Keratinocyte (primary cell): ENCODE data around the gene ANHX. TPM values are rescaled to one million over a fixed set of nuclear protein-coding genes. Genes with fewer than 3 reads are reported as not detected.

Experiments used
- DNase-seq: peaks from one replicate; pipeline ENCODE4 v3.0.0-alpha.2; 2011; ENCODE audit warnings: low read depth, missing footprints, low spot score
- FAIRE-seq: peaks from 2 replicates; lab custom pipeline; 2011; peaks lifted over from hg19 to GRCh38; lab: Jason Lieb, UNC
- H2AFZ ChIP-seq: 2 replicates; pipeline ENCODE4 v1.6.0; 2012; ENCODE audit warnings: low read length, control low read depth, inconsistent platforms; ENCODE audit not compliant: control insufficient read depth
- H3K27ac ChIP-seq: 2 replicates; pipeline ENCODE4 v1.5.1; 2011; ENCODE audit warnings: low read length; ENCODE audit not compliant: control insufficient read depth, insufficient read depth
- H3K27me3 ChIP-seq: 3 replicates; pipeline ENCODE4 v1.6.0; 2011; ENCODE audit warnings: low read length; ENCODE audit not compliant: control insufficient read depth, insufficient read depth; ENCODE audit errors: extremely low read depth
- H3K36me3 ChIP-seq, 2 experiments: 2 replicates in 1 of 2; 3 replicates in 1 of 2; pipeline ENCODE4 v1.5.1; 2011; ENCODE audit warnings: low read length in 2 of 2, mild to moderate bottlenecking in 1 of 2; ENCODE audit not compliant: control insufficient read depth in 2 of 2, insufficient read depth in 2 of 2; ENCODE audit errors: extremely low read depth in 1 of 2
- H3K4me1 ChIP-seq: 3 replicates; pipeline ENCODE4 v1.5.1; 2011; ENCODE audit warnings: low read length; ENCODE audit not compliant: control insufficient read depth, insufficient read depth; ENCODE audit errors: extremely low read depth
- H3K4me2 ChIP-seq: 3 replicates; pipeline ENCODE4 v1.6.0; 2011; ENCODE audit warnings: low read depth, low read length; ENCODE audit not compliant: control insufficient read depth, insufficient read depth; ENCODE audit errors: extremely low read depth
- H3K4me3 ChIP-seq, 3 experiments: fragments of 200-600 bp in 1 of 3; sonication (generic) in 1 of 3; 2 replicates in 2 of 3; 3 replicates in 1 of 3; pipeline ENCODE4 v1.5.1; 2011 to 2016; ENCODE audit warnings: low read length in 3 of 3, mild to moderate bottlenecking in 3 of 3, control low read depth in 2 of 3, inconsistent platforms in 1 of 3, low read depth in 1 of 3, mixed read lengths in 1 of 3, mixed run types in 1 of 3, moderate library complexity in 1 of 3; ENCODE audit not compliant: control insufficient read depth in 2 of 3, insufficient read depth in 2 of 3; ENCODE audit errors: extremely low read depth in 1 of 3
- H3K79me2 ChIP-seq: 2 replicates; pipeline ENCODE4 v1.6.0; 2012; ENCODE audit warnings: low read length; ENCODE audit not compliant: control insufficient read depth, insufficient read depth
- H3K9ac ChIP-seq: 3 replicates; pipeline ENCODE4 v1.6.0; 2011; ENCODE audit warnings: low read length; ENCODE audit not compliant: control insufficient read depth, insufficient read depth; ENCODE audit errors: extremely low read depth
- H3K9me1 ChIP-seq: 3 replicates; pipeline ENCODE4 v1.6.0; 2011; ENCODE audit warnings: low read length; ENCODE audit not compliant: control insufficient read depth, insufficient read depth; ENCODE audit errors: extremely low read depth
- H3K9me3 ChIP-seq: 2 replicates; pipeline ENCODE4 v1.5.1; 2012; ENCODE audit warnings: low read depth, low read length; ENCODE audit not compliant: control insufficient read depth
- H4K20me1 ChIP-seq: 3 replicates; pipeline ENCODE4 v1.6.0; 2011; ENCODE audit warnings: low read length; ENCODE audit not compliant: control insufficient read depth, insufficient read depth; ENCODE audit errors: extremely low read depth
- EZH2 ChIP-seq: IDR thresholded peaks from one replicate; pipeline ENCODE4 v1.6.1; 2012; ENCODE audit warnings: inconsistent platforms, mild to moderate bottlenecking, low read length, moderate library complexity
- dilution Hi-C: fragments of 300-500 bp; cut with MboI; formaldehyde crosslinking; loops from one replicate; pipeline ENCODE4 v1.7.0; 2020; ENCODE audit warnings: low sequenced_read_pairs; ENCODE audit not compliant: extremely low pct_ligation_motif_present
- polyA plus RNA-seq, 5 experiments: library from polyadenylated mRNA; depleted of rRNA in 3 of 5; stranded (reverse) in 3 of 5; stranded (forward) in 1 of 5; unstranded in 1 of 5; fragments of >200 nt; gene quantifications; 1 replicate in 1 of 5; 2 replicates in 3 of 5; 3 replicates in 1 of 5; pipeline versions ENCODE4 v1.2.1 to v1.2.3, GENCODE V29; 2011 to 2012; ENCODE audit warnings: missing spikeins in 2 of 5, low read depth in 1 of 5, low replicate concordance in 1 of 5
- TF ChIP-seq, protein P1 (sequence below), 3 experiments: IDR thresholded peaks in 1 of 3; conservative IDR thresholded peaks in 1 of 3; optimal IDR thresholded peaks in 1 of 3; 2 replicates in 2 of 3; 3 replicates in 1 of 3; pipeline versions ENCODE3 to v1.5.1; 2011; ENCODE audit warnings: low read length in 3 of 3, mild to moderate bottlenecking in 3 of 3, moderate library complexity in 2 of 3, control low read depth in 1 of 3, inconsistent platforms in 1 of 3; ENCODE audit not compliant: insufficient read depth in 2 of 3; ENCODE audit errors: extremely low read depth in 1 of 3

ANHX gene
- polyA plus RNA-seq, 1 donor (not counting 4 experiments of a cell fraction or from before 2014, with no cell fraction given) = not detected

DNA sequence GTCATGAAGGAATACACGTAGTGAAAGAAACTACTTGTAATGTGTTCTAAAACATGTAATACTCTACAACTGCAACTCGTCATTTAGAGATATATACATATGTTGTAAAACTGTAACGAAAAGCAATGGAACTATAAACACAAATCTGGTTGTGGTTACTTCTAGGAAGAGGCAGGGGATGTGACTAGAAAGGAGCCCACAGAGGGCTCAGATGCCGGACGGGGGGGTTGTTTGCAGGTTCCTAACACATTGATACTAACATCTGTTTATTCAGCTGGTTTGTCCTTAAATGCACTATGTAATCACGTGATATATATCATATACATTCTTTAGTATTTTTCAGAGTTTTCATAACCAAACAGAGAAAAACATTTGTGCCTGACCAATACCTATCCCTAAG, 16.1 kb upstream of the ANHX start:
- FAIRE-seq = no peak

GRCh38 chr12:133236556-133236955, 879 bp upstream of the ANHX start:
- Histone ChIP-seq H3K79me2 (no peaks in the 10 kb centered on the region), H4K20me1 (no peaks in the 10 kb centered on the region), H3K9me3 (peaks cover 15% of the 10 kb centered on the region), H3K4me2 (no peak overlapping the region), H3K4me3 (no peak overlapping the region), H2AFZ (no peak overlapping the region), H3K36me3 (no peaks in the 10 kb centered on the region), H3K4me1 (no peaks in the 10 kb centered on the region), H3K9me1 (no peaks in the 10 kb centered on the region), H3K27me3 (no peaks in the 10 kb centered on the region), H3K27ac (no peak overlapping the region), H3K9ac (no peak overlapping the region)
- FAIRE-seq (no peak), DNase-seq (no peak)
- TF ChIP-seq EZH2 = no peak
- dilution Hi-C loops = no loop called here

More for the DNA sequence above, 16.1 kb upstream of the ANHX start:
- Histone ChIP-seq H3K27ac (no peak overlapping the region), H4K20me1 (no peaks in the 10 kb centered on the region), H3K36me3 (no peaks in the 10 kb centered on the region), H3K9ac (no peak overlapping the region), H3K27me3 (no peaks in the 10 kb centered on the region), H3K9me1 (no peaks in the 10 kb centered on the region), H3K4me2 (no peak overlapping the region), H3K79me2 (no peaks in the 10 kb centered on the region), H3K9me3 (no peaks in the 10 kb centered on the region), H3K4me1 (no peaks in the 10 kb centered on the region), H3K4me3 (no peak overlapping the region), H2AFZ (no peak overlapping the region)
- dilution Hi-C loops = no loop called here
- DNase-seq = no peak
- TF ChIP-seq EZH2 = no peak
- TF ChIP-seq, protein P1, sequence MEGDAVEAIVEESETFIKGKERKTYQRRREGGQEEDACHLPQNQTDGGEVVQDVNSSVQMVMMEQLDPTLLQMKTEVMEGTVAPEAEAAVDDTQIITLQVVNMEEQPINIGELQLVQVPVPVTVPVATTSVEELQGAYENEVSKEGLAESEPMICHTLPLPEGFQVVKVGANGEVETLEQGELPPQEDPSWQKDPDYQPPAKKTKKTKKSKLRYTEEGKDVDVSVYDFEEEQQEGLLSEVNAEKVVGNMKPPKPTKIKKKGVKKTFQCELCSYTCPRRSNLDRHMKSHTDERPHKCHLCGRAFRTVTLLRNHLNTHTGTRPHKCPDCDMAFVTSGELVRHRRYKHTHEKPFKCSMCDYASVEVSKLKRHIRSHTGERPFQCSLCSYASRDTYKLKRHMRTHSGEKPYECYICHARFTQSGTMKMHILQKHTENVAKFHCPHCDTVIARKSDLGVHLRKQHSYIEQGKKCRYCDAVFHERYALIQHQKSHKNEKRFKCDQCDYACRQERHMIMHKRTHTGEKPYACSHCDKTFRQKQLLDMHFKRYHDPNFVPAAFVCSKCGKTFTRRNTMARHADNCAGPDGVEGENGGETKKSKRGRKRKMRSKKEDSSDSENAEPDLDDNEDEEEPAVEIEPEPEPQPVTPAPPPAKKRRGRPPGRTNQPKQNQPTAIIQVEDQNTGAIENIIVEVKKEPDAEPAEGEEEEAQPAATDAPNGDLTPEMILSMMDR (optimal IDR thresholded peaks at IDR 0.05 in 1 of 3, IDR thresholded peaks at IDR 0.05 in 1 of 3, conservative IDR thresholded peaks at IDR 0.05 in 1 of 3; ENCODE audit: extremely low read depth in 1 of 3, insufficient read depth in 2 of 3, low read length in 3 of 3) = no peak

GRCh38 chr12:133236144-133236543, 467 bp upstream of the ANHX start:
- H3K27me3 ChIP-seq = no peaks in the 10 kb centered on the region

More at GRCh38 chr12:133236144-133236543, 467 bp upstream of the ANHX start:
- H3K4me3 ChIP-seq = no peak overlapping the region
- no peak for TF ChIP-seq EZH2
- TF ChIP-seq, protein P1 (optimal IDR thresholded peaks at IDR 0.05 in 1 of 3, IDR thresholded peaks at IDR 0.05 in 1 of 3, conservative IDR thresholded peaks at IDR 0.05 in 1 of 3; ENCODE audit: extremely low read depth in 1 of 3, insufficient read depth in 2 of 3, low read length in 3 of 3) = no peak
- dilution Hi-C loops = no loop called here
- FAIRE-seq = no peak
- H3K36me3 ChIP-seq = no peaks in the 10 kb centered on the region
- H2AFZ ChIP-seq = no peak overlapping the region
- H3K9me3 ChIP-seq = peaks cover 15% of the 10 kb centered on the region
- DNase-seq = no peak
- no peak overlapping the region for H3K27ac ChIP-seq
- H3K4me1 ChIP-seq = no peaks in the 10 kb centered on the region
- no peaks in the 10 kb centered on the region for H4K20me1 ChIP-seq
- no peak overlapping the region for H3K9ac ChIP-seq
- H3K9me1 ChIP-seq = no peaks in the 10 kb centered on the region
- H3K4me2 ChIP-seq = no peak overlapping the region
- no peaks in the 10 kb centered on the region for H3K79me2 ChIP-seq
